Measurements from ENCODE around the gene CSNK1E.

CSNK1E gene

DNA sequence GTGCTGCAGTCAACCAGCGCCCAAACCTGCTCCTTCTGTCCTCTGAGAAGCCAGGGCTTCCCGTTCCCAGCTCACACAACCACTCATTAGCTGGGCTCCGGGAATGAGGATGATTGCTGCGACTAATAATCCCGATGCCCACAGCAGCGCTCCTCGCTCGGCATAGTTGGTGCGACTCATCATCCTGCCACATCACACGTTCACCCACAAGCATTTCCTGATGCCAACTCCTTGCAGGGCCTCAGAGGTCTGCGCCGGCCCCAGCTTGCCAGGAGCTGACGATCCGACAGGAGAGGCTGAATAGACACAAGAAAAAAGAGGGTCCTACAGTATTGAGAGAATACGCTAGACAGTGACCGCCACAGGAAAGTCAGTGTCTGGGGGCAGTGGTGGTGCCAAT lies 10.6 kb upstream of the CSNK1E start:
- Histone ChIP-seq H3K4me3 (ENCODE audit: low read length in 2 of 2) (no peak overlapping the region), H3K9ac (ENCODE audit: low read length in 2 of 2) (no peak overlapping the region), H3K27me3 (ENCODE audit: control insufficient read depth in 1 of 2, insufficient read depth in 2 of 2, low read length in 2 of 2) (no peaks in the 10 kb centered on the region), H3K36me3 (ENCODE audit: control insufficient read depth in 2 of 2, insufficient read depth in 2 of 2, low read length in 2 of 2) (no peaks in the 10 kb centered on the region), H3K4me1 (ENCODE audit: control insufficient read depth, insufficient read depth, low read length) (no peaks in the 10 kb centered on the region), H3K9me3 (ENCODE audit: control insufficient read depth in 2 of 2, low read length in 2 of 2) (no peaks in the 10 kb centered on the region), H3K27ac (ENCODE audit: low read length) (no peak overlapping the region)

DNA sequence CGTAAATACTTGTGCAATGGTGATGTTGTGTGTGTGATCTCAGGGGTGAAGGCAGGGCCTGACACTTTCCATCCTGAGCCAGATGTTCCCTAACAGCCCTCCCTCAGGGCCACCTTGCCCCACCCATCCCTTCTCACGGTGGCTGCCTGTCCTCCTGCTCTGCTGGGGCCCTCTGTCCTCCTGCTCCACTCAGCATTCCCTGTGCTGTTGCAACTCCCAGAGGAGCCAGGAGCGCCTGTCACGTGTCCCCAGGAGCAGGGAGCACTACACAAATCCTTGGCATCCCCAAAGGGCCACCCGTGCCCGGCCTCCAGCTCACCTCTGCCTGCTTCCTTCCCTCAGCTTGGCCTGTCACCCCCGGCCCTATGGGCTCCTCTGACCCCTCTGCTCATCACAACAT lies 10.2 kb upstream of the CSNK1E start:
- no peaks in the 10 kb centered on the region for H3K9me3 ChIP-seq (ENCODE audit: control insufficient read depth in 2 of 2, low read length in 2 of 2)
- no peak overlapping the region for H3K27ac ChIP-seq (ENCODE audit: low read length)
- H3K4me1 ChIP-seq (ENCODE audit: control insufficient read depth, insufficient read depth, low read length), result no peaks in the 10 kb centered on the region
- no peak overlapping the region for H3K4me3 ChIP-seq (ENCODE audit: low read length in 2 of 2)
- no peaks in the 10 kb centered on the region for H3K27me3 ChIP-seq (ENCODE audit: control insufficient read depth in 1 of 2, insufficient read depth in 2 of 2, low read length in 2 of 2)
- H3K9ac ChIP-seq (ENCODE audit: low read length in 2 of 2), result no peak overlapping the region
- no peaks in the 10 kb centered on the region for H3K36me3 ChIP-seq (ENCODE audit: control insufficient read depth in 2 of 2, insufficient read depth in 2 of 2, low read length in 2 of 2)

DNA sequence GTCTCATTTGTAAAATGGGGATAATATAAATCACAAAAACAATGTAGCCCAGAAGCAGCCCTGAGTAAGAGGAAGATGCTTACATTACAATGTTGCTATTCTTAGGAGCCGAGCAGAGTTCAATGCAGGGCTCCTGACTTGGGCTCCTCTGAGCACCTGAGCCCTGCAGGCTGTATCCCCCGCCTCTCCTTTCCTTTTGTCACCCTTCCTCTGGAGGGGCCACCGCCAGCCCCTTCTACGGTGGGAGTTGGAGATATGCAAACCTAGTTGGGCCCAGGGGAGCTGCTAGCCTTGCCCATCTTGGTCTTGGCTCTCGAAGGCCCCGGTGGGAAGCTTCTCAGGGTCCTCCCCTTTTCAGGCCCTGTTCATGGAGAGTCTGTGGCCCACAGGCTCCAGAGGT lies 8.4 kb upstream of the CSNK1E start:
- H3K36me3 ChIP-seq (ENCODE audit: control insufficient read depth in 2 of 2, insufficient read depth in 2 of 2, low read length in 2 of 2), result no peaks in the 10 kb centered on the region
- H3K27ac ChIP-seq (ENCODE audit: low read length), result no peak overlapping the region
- H3K4me1 ChIP-seq (ENCODE audit: control insufficient read depth, insufficient read depth, low read length), result no peaks in the 10 kb centered on the region
- no peak overlapping the region for H3K9ac ChIP-seq (ENCODE audit: low read length in 2 of 2)
- H3K9me3 ChIP-seq (ENCODE audit: control insufficient read depth in 2 of 2, low read length in 2 of 2), result no peaks in the 10 kb centered on the region
- no peaks in the 10 kb centered on the region for H3K27me3 ChIP-seq (ENCODE audit: control insufficient read depth in 1 of 2, insufficient read depth in 2 of 2, low read length in 2 of 2)
- H3K4me3 ChIP-seq (ENCODE audit: low read length in 2 of 2), result no peak overlapping the region

DNA sequence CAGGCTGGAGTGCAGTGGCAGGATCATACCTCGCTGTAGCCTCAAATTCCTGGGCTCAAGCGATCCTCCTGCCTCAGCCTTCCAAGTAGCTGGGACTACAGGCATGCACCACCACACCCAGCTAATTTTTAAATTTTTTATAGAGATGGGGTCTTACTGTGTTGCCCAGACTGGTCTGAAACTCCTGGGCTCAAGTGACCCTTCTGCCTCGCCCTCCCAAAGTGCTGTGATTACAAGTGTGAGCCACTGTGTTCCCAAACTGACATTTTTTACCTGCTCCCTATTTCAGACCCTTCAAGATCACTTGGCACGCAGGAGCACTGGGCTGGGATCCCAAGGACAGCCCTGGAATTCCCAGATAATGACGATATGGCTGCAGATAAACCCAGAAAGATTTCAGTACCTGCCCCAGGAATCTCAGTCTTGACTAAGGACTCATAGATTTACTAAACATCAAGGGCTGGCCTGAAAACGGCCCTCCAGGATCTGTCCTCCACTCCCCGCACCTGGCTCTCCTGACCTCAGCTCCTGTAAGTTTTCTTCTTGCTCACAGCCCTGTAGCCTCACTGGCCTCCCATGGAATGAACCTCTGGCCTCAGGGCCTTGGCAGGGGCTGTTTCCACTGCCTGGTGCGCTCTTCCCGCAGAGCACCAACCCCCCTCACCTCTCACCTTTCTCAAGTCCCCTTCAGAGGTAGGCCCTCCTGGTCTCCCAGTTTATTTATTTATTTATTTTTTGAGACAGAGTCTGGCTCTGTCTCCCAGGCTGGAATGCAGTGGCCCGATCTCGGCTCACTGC lies 3.6 kb upstream of the CSNK1E start:
- Histone ChIP-seq H3K4me3 (ENCODE audit: low read length in 2 of 2) (no peak overlapping the region), H3K4me1 (ENCODE audit: control insufficient read depth, insufficient read depth, low read length) (peaks cover 12% of the 10 kb centered on the region), H3K27ac (ENCODE audit: low read length) (no peak overlapping the region), H3K27me3 (ENCODE audit: control insufficient read depth in 1 of 2, insufficient read depth in 2 of 2, low read length in 2 of 2) (no peaks in the 10 kb centered on the region), H3K36me3 (ENCODE audit: control insufficient read depth in 2 of 2, insufficient read depth in 2 of 2, low read length in 2 of 2) (no peaks in the 10 kb centered on the region), H3K9ac (ENCODE audit: low read length in 2 of 2) (no peak overlapping the region), H3K9me3 (ENCODE audit: control insufficient read depth in 2 of 2, low read length in 2 of 2) (no peaks in the 10 kb centered on the region)

DNA sequence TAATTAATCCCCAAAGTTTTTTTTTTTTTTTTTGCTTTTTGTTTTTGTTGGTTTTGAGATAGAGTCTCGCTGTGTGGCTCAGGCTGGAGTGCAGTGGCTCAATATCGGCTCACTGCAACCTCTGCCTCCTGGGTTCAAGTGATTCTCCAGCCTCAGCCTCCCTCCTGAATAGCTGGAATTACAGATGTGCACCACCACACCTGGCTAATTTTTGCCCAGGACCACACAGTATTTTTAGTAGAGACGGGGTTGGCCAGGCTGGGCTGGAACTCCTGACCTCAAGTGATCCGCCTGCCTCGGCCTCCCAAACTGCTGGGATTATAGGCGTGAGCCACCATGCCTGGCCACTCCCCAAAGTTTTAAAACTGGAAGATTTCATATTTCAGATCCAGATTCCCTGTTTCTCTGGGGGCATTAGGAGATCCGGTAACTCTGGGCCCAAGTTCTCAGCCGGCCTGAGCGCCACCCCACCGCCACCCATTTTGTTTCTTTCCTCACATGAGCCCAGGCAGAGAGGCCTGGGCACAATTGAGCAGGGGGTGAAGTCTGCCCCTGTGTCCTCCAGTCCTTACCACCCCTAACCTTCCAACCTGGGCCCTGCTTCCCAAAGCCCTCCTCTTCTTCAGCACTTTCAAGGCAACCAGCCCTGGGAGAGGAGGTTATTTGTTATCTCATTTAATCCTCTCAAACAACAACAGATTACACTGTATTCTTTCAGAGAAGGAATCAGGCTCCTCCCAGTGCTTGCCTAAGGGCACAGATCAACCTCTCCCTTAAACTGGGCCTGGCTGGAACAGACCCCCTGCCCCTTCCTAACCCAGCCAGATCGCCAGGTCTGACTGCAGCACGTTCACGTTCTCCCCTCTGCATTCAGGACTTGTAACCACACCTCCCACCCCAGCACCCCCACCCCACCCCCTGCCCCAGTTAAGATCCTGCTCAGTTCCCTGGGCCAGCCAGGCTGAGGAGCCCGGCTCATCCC lies 1.9 kb upstream of the CSNK1E start:
- peak overlapping the region; percentile 94 for H3K27ac ChIP-seq (ENCODE audit: low read length)
- H3K36me3 ChIP-seq (ENCODE audit: control insufficient read depth in 2 of 2, insufficient read depth in 2 of 2, low read length in 2 of 2), result no peaks in the 10 kb centered on the region
- H3K9me3 ChIP-seq (ENCODE audit: control insufficient read depth in 2 of 2, low read length in 2 of 2), result no peaks in the 10 kb centered on the region
- peak overlapping the region in 1 of 2 donors; percentile 33 for H3K9ac ChIP-seq (ENCODE audit: low read length in 2 of 2)
- no peaks in the 10 kb centered on the region for H3K27me3 ChIP-seq (ENCODE audit: control insufficient read depth in 1 of 2, insufficient read depth in 2 of 2, low read length in 2 of 2)
- peaks cover 26% of the 10 kb centered on the region for H3K4me1 ChIP-seq (ENCODE audit: control insufficient read depth, insufficient read depth, low read length)
- H3K4me3 ChIP-seq (ENCODE audit: low read length in 2 of 2), result no peak overlapping the region

DNA sequence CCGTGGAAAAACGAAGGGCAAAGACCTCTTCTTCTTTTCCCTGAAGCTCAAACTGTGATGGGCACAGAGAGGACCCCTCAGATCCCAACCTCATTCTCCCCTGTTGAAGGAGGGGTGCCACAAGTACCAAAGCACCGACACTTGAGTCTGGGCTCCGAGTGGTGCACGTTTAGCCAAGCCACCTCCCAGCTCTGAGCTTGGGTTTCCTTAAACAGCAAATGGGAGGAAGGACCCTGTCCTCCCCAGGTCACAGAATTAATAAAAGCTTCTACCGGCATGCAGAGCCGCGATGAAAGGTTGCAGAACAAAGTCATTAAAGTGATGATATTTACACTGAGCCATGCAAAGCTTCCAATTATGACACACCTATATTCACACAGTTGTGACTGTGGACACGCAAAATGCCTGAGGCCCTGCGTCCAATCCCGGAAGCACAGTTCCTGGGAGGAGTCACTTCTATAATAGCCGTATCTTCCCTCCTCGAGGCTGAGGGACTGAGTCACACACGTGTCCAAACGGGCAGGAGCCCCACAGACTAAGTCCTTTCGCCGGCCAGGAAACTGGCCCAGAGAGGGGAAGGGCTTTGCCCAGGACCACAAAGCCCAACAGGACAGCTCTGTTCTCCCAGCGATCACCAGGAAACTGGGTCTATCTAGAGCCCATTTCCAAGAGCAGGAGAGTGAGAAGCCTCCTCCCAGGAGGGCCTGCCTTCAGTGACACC lies 922 bp upstream of the CSNK1E start:
- Histone ChIP-seq H3K4me1 (ENCODE audit: control insufficient read depth, insufficient read depth, low read length) (peaks cover 35% of the 10 kb centered on the region), H3K9ac (ENCODE audit: low read length in 2 of 2) (peak overlapping the region; percentile 81 to 87), H3K9me3 (ENCODE audit: control insufficient read depth in 2 of 2, low read length in 2 of 2) (no peaks in the 10 kb centered on the region), H3K27ac (ENCODE audit: low read length) (peak overlapping the region; percentile 94), H3K27me3 (ENCODE audit: control insufficient read depth in 1 of 2, insufficient read depth in 2 of 2, low read length in 2 of 2) (no peaks in the 10 kb centered on the region), H3K36me3 (ENCODE audit: control insufficient read depth in 2 of 2, insufficient read depth in 2 of 2, low read length in 2 of 2) (peaks cover 0 to under 1% of the 10 kb centered on the region in 2 donors), H3K4me3 (ENCODE audit: low read length in 2 of 2) (peak overlapping the region; percentile 55 to 70)

DNA sequence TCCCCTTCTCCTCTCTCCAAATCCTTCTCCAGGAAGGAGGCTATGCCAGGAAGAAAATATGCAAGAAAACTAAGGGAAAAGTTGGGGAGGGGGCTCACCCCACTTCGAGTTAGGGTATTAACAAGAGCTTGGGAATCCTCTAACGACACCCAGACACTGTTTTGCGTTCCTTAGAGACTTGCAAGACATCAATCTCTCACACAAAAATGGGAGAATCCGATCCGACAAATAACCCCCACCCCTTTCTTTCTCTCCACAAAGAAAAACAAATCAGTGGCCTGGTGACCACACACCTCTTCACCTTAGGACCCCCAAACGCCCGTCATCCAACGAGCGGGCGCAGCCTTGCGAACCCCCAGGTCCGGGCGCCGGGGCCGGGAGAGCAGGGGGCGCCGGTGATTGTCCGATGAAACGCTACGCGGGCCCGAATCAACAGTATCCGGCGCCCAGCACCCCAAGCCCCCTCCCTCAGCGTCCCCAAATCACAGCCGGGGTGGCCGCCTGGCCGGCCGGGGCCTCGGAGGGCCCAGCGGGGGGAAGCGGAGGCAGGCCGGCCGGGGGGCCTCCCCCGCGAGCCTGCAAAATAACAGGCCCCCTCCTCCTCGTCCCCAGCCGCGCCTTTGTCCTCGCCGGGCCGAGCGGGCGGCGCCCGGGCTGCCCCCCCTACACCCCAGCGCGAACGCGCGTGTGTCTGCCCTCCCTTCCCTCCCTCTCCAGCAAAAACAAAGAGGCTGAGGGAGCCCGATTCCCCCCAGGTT lies 690 bp downstream of the CSNK1E start:
- Histone ChIP-seq H3K27me3 (ENCODE audit: control insufficient read depth in 1 of 2, insufficient read depth in 2 of 2, low read length in 2 of 2) (no peaks in the 10 kb centered on the region), H3K4me3 (ENCODE audit: low read length in 2 of 2) (peak overlapping the region; percentile 81 to 96), H3K36me3 (ENCODE audit: control insufficient read depth in 2 of 2, insufficient read depth in 2 of 2, low read length in 2 of 2) (peaks cover 3 to 5% of the 10 kb centered on the region in 2 donors), H3K4me1 (ENCODE audit: control insufficient read depth, insufficient read depth, low read length) (peaks cover 50% of the 10 kb centered on the region), H3K9ac (ENCODE audit: low read length in 2 of 2) (peak overlapping the region; percentile 94 to 97), H3K9me3 (ENCODE audit: control insufficient read depth in 2 of 2, low read length in 2 of 2) (no peaks in the 10 kb centered on the region), H3K27ac (ENCODE audit: low read length) (peak overlapping the region; percentile 94)

DNA sequence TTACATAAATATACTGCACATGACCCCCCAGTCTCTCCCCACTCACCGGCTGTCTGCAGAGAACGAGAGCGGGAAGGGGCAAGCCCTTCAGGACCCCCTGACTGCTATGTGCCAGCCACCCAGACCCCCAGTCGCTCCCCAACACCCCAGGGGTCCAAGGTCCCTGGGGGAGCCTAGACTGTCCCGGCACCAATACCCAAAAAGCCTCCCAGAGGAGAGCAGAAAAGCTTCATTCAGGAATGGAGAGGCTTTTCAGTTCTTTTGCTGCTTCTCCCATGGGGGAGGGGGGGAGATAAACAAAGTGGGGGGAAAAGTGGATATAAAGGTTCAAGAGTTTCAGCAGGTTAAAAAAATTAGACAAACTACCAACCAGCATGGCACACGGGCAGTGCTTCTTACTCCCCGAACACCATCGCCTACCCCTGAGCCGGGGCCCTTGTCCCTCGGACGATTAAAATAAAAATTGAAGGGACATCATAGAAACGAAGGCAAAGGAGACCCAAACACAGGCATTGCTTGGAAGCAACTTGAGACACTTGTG lies 1.3 kb downstream of the CSNK1E start:
- Histone ChIP-seq H3K4me1 (ENCODE audit: control insufficient read depth, insufficient read depth, low read length) (peaks cover 56% of the 10 kb centered on the region), H3K27ac (ENCODE audit: low read length) (peak overlapping the region; percentile 94), H3K9me3 (ENCODE audit: control insufficient read depth in 2 of 2, low read length in 2 of 2) (no peaks in the 10 kb centered on the region), H3K36me3 (ENCODE audit: control insufficient read depth in 2 of 2, insufficient read depth in 2 of 2, low read length in 2 of 2) (peaks cover 3 to 7% of the 10 kb centered on the region in 2 donors), H3K4me3 (ENCODE audit: low read length in 2 of 2) (peak overlapping the region; percentile 81 to 96), H3K9ac (ENCODE audit: low read length in 2 of 2) (peak overlapping the region; percentile 94 to 97), H3K27me3 (ENCODE audit: control insufficient read depth in 1 of 2, insufficient read depth in 2 of 2, low read length in 2 of 2) (no peaks in the 10 kb centered on the region)

DNA sequence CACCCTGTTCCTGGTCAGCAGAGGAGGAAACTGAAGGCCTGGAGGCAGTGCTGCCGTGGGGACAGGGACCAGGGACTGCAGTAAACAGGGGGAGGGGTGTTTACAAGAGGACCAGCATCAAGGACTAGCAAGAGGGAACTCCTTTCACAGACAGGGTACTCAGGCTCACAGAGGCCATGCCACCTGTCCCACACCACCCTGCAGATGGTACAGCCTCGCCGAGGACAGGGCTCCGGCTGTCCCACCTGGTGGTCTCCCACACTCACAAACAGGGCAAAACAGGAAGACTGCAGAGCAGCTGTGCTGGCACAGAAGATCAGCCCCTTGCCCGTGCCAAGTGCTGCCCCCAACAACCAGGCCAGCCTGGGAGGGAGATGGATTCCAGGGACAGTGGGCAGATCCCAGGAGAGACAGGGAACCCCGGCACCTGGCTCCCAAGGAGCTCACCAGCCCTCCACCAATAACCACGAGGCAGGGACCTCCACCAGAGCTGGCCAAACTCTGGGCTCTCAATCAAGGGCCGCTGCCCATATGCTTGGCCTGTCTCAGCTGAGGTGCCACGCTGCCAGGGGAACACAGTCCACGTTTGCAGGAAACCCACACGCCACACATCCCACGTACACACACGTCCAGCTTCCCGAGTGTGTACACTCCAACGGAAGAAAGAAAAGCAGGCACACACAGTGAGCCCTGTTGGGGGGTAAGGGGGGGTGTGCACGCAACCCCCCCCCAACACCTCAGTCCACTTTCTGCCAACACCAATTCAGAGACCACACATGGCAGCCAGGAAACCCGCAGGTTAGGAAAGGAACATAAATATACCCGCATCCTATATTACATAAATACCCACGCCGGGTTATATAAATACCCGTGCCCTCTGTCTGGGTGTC lies 2.1 kb downstream of the CSNK1E start:
- no peaks in the 10 kb centered on the region for H3K9me3 ChIP-seq (ENCODE audit: control insufficient read depth in 2 of 2, low read length in 2 of 2)
- peaks cover 3 to 8% of the 10 kb centered on the region in 2 donors for H3K36me3 ChIP-seq (ENCODE audit: control insufficient read depth in 2 of 2, insufficient read depth in 2 of 2, low read length in 2 of 2)
- peak overlapping the region; percentile 81 to 96 for H3K4me3 ChIP-seq (ENCODE audit: low read length in 2 of 2)
- peaks cover 64% of the 10 kb centered on the region for H3K4me1 ChIP-seq (ENCODE audit: control insufficient read depth, insufficient read depth, low read length)
- peak overlapping the region; percentile 94 to 97 for H3K9ac ChIP-seq (ENCODE audit: low read length in 2 of 2)
- H3K27ac ChIP-seq (ENCODE audit: low read length), result peak overlapping the region; percentile 94
- no peaks in the 10 kb centered on the region for H3K27me3 ChIP-seq (ENCODE audit: control insufficient read depth in 1 of 2, insufficient read depth in 2 of 2, low read length in 2 of 2)
